Breast epithelium (tissue), 3 donors: ENCODE measurements around the gene RBM39.
A peak's percentile ranks its signal among the peaks of the same experiment; 100 is the strongest.

Source experiments
- CTCF ChIP-seq, 3 donors: fragments of 450-650 bp; IDR thresholded peaks; one replicate each; pipeline ENCODE4 v1.5.1; 2016 to 2017; ENCODE audit warnings: antibody characterized with exemption in 3 of 3, mild to moderate bottlenecking in 3 of 3, moderate library complexity in 3 of 3
- POLR2A ChIP-seq: fragments of 450-650 bp; IDR thresholded peaks from one replicate; pipeline ENCODE4 v1.6.1; 2016; ENCODE audit warnings: antibody characterized with exemption, mild to moderate bottlenecking, moderate library complexity
- POLR2AphosphoS5 ChIP-seq, 3 donors: sonication (generic); formaldehyde crosslinking; IDR thresholded peaks; one replicate each; pipeline ENCODE4 v1.6.1; 2017; ENCODE audit warnings: antibody characterized with exemption in 3 of 3

- TF ChIP-seq POLR2A (no peak), CTCF (IDR thresholded peaks at IDR 0.05) (no peak), POLR2AphosphoS5 (IDR thresholded peaks at IDR 0.05) (peak in 2 of 3 donors; percentile 27 to 30)
These were observed 25.8 kb upstream of the RBM39 start for GRCh38 chr20:35767683-35768481.
